OCI-LY3 (cell line): ENCODE results near the gene MLPH.

Experiments used
- EZH2phosphoT487 ChIP-seq: fragments of 200-600 bp; shearing (Covaris generic); IDR thresholded peaks from 2 replicates; pipeline ENCODE4 v1.6.1; 2018; ENCODE audit warnings: antibody characterized with exemption, mixed run types, low read depth
- TF ChIP-seq, protein P1 (sequence below): fragments of 200-600, 300-600 bp; sonication (generic); IDR thresholded peaks from 2 replicates; pipeline ENCODE4 v1.5.1; 2014; ENCODE audit warnings: antibody characterized with exemption, low read length, low read depth

DNA sequence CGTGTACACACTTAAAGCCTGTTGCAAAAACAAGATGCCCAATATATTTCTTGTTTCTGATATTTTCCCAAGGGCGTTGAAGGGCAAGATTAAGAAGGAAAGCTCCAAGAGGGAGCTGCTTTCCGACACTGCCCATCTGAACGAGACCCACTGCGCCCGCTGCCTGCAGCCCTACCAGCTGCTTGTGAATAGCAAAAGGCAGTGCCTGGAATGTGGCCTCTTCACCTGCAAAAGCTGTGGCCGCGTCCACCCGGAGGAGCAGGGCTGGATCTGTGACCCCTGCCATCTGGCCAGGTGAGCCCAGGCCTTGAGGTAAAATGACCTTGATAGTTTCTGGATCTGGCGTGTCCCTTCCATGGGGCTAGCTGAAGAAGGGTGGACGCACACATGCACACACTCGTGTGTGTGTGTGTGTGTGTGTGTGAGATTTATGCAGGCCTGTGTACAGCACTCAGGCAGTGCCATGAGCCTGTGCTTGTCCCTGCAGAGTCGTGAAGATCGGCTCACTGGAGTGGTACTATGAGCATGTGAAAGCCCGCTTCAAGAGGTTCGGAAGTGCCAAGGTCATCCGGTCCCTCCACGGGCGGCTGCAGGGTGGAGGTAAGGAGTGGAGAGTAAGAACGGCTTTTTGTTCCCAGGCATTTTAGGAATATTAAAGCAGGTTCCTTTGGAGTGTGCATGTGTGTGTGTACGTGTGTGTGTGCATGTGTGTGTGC, 23.6 kb downstream of the MLPH start:
- TF ChIP-seq, protein P1, sequence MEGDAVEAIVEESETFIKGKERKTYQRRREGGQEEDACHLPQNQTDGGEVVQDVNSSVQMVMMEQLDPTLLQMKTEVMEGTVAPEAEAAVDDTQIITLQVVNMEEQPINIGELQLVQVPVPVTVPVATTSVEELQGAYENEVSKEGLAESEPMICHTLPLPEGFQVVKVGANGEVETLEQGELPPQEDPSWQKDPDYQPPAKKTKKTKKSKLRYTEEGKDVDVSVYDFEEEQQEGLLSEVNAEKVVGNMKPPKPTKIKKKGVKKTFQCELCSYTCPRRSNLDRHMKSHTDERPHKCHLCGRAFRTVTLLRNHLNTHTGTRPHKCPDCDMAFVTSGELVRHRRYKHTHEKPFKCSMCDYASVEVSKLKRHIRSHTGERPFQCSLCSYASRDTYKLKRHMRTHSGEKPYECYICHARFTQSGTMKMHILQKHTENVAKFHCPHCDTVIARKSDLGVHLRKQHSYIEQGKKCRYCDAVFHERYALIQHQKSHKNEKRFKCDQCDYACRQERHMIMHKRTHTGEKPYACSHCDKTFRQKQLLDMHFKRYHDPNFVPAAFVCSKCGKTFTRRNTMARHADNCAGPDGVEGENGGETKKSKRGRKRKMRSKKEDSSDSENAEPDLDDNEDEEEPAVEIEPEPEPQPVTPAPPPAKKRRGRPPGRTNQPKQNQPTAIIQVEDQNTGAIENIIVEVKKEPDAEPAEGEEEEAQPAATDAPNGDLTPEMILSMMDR = no peak
- TF ChIP-seq EZH2phosphoT487 = no peak
